HepG2 (cell line): Measurements from ENCODE around the gene PFDN5. TPM values are rescaled to one million over a fixed set of nuclear protein-coding genes. Genes with fewer than 3 reads are reported as not detected.

Experiments
- ASH2L ChIP-seq: fragments of 300-600, 200-600 bp; sonication (generic); IDR thresholded peaks from 2 replicates; pipeline ENCODE4 v1.7.0; 2017; ENCODE audit warnings: low read depth, mild to moderate bottlenecking, moderate library complexity, mixed read lengths, low read length; ENCODE audit not compliant: insufficient read length
- ELF4 ChIP-seq: sonication (generic); formaldehyde crosslinking; IDR thresholded peaks from 2 replicates; pipeline ENCODE4 v1.5.0; 2020; ENCODE audit warnings: missing genetic modification reagents, mild to moderate bottlenecking, moderate library complexity, borderline replicate concordance
- LRRFIP1 ChIP-seq: sonication (generic); formaldehyde crosslinking; conservative IDR thresholded peaks from 2 replicates; pipeline ENCODE4 v1.4.0; 2020; ENCODE audit warnings: missing genetic modification reagents
- MEIS2 ChIP-seq: sonication (generic); formaldehyde crosslinking; IDR thresholded peaks from 2 replicates; pipeline ENCODE4 v1.9.0; 2021; ENCODE audit warnings: mild to moderate bottlenecking, missing genetic modification reagents
- NRL ChIP-seq: sonication (generic); formaldehyde crosslinking; IDR thresholded peaks from 2 replicates; pipeline ENCODE4 v1.5.0; 2020; ENCODE audit warnings: missing genetic modification reagents, mild to moderate bottlenecking, moderate library complexity, borderline replicate concordance
- PHF8 ChIP-seq: sonication (generic); formaldehyde crosslinking; IDR thresholded peaks from 2 replicates; pipeline ENCODE4 v1.5.0; 2020; ENCODE audit warnings: missing genetic modification reagents
- TERF1 ChIP-seq: sonication (generic); formaldehyde crosslinking; IDR thresholded peaks from 2 replicates; pipeline ENCODE4 v1.8.0; 2022; ENCODE audit warnings: mild to moderate bottlenecking, missing genetic modification reagents, moderate library complexity
- ZBTB49 ChIP-seq: sonication (generic); formaldehyde crosslinking; IDR thresholded peaks from 2 replicates; pipeline ENCODE4 v1.4.0; 2020; ENCODE audit warnings: missing genetic modification reagents, borderline replicate concordance
- ZFP1 ChIP-seq: IDR thresholded peaks from 2 replicates; pipeline ENCODE4 v1.6.1; 2016
- ZKSCAN8 ChIP-seq: IDR thresholded peaks from 2 replicates; pipeline ENCODE4 v1.6.1; 2016; ENCODE audit warnings: borderline replicate concordance, missing genetic modification reagents, missing compliant biosample characterization
- ZNF280B ChIP-seq: sonication (generic); formaldehyde crosslinking; IDR thresholded peaks from 2 replicates; pipeline ENCODE4 v1.5.0; 2020; ENCODE audit warnings: missing genetic modification reagents, mild to moderate bottlenecking, borderline replicate concordance
- ZNF33A ChIP-seq: sonication (generic); formaldehyde crosslinking; IDR thresholded peaks from 2 replicates; pipeline ENCODE4 v1.5.1; 2020; ENCODE audit warnings: missing genetic modification reagents, mild to moderate bottlenecking, moderate library complexity, borderline replicate concordance
- ZNF503 ChIP-seq: sonication (generic); formaldehyde crosslinking; IDR thresholded peaks from 2 replicates; pipeline ENCODE4 v1.4.0; 2020; ENCODE audit warnings: missing genetic modification reagents
- ZNF513 ChIP-seq: sonication (generic); formaldehyde crosslinking; conservative IDR thresholded peaks from 2 replicates; pipeline ENCODE4 v1.5.0; 2020; ENCODE audit warnings: missing genetic modification reagents
- ZNF614 ChIP-seq: IDR thresholded peaks from 2 replicates; pipeline ENCODE4 v1.6.1; 2018; ENCODE audit warnings: missing biosample characterization, missing genetic modification reagents, inconsistent platforms, borderline replicate concordance
- ZNF713 ChIP-seq: sonication (generic); formaldehyde crosslinking; IDR thresholded peaks from 2 replicates; pipeline ENCODE4 v1.4.0; 2020; ENCODE audit warnings: mild to moderate bottlenecking, missing genetic modification reagents
- polyA plus RNA-seq, 8 experiments: library from polyadenylated mRNA; depleted of rRNA in 3 of 8; stranded (reverse) in 7 of 8; unstranded in 1 of 8; fragments of >200 nt; fragmentation: Illumina TruSeq in 4 of 8; extraction: Trizol in 4 of 8; gene quantifications; 2 replicates each; pipeline versions ENCODE4 v1.2.1 to v1.2.3, GENCODE V29; 2011 to 2016; ENCODE audit warnings: low read depth in 4 of 8, missing spikeins in 1 of 8, mixed read lengths in 1 of 8; ENCODE audit not compliant: insufficient read depth in 1 of 8
- total RNA-seq, 5 experiments: library from RNA; depleted of rRNA; stranded (reverse); fragments of >200 nt; fragmentation: Illumina TruSeq; extraction: Trizol; gene quantifications; 2 replicates each; pipeline ENCODE4 v1.2.3, GENCODE V29; 2016; ENCODE audit warnings: low read depth in 1 of 5

PFDN5 gene
- total and polyA plus RNA-seq, 2 of the 13 experiments (the other 11 are each of a cell fraction or from before 2014, with no cell fraction given) = 449 to 462 TPM

GRCh38 chr12:53267999-53268629 is 27.2 kb upstream of the PFDN5 start, which contains the start of gene ESPL1 (continued):
- TF ChIP-seq ZNF503 (CRISPR knock-in tag) (no peak), ZFP1 (no peak), NRL (peak; percentile 39; the same call in 1 of the 2 replicates), ZBTB49 (no peak), ZNF513 (no peak), TERF1 (CRISPR knock-in tag) (no peak), ZNF280B (CRISPR knock-in tag) (no peak), ELF4 (CRISPR knock-in tag) (no peak), ZNF713 (CRISPR knock-in tag) (no peak), PHF8 (CRISPR knock-in tag) (peak; percentile 90), LRRFIP1 (CRISPR knock-in tag) (no peak), ZNF33A (CRISPR knock-in tag) (no peak), ZKSCAN8 (CRISPR knock-in tag) (peak; percentile 86; the same call in 1 of the 2 replicates), MEIS2 (no peak), ZNF614 (no peak), ASH2L (peak; percentile 55)
